ENCODE results near the gene IGFL2.
"Not testable (repeated sequence)": the region's sequence is repeated elsewhere in the genome, so short reads cannot be mapped to it uniquely, and the experiment has no call there.

Gene IGFL2

GRCh38 chr19:46192992-46193650 is 45.1 kb downstream of the IGFL2 start:
- TF ChIP-seq, protein P1, sequence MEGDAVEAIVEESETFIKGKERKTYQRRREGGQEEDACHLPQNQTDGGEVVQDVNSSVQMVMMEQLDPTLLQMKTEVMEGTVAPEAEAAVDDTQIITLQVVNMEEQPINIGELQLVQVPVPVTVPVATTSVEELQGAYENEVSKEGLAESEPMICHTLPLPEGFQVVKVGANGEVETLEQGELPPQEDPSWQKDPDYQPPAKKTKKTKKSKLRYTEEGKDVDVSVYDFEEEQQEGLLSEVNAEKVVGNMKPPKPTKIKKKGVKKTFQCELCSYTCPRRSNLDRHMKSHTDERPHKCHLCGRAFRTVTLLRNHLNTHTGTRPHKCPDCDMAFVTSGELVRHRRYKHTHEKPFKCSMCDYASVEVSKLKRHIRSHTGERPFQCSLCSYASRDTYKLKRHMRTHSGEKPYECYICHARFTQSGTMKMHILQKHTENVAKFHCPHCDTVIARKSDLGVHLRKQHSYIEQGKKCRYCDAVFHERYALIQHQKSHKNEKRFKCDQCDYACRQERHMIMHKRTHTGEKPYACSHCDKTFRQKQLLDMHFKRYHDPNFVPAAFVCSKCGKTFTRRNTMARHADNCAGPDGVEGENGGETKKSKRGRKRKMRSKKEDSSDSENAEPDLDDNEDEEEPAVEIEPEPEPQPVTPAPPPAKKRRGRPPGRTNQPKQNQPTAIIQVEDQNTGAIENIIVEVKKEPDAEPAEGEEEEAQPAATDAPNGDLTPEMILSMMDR (IDR thresholded peaks at IDR 0.05; ENCODE audit: low read depth, low read length, missing control alignments) = no peak
- DNase-seq (ENCODE audit: low read depth) = no peak
- in situ Hi-C loops (cut with HindIII; ENCODE audit: low sequenced_read_pairs) = no loop called here
- H3K4me3 ChIP-seq (ENCODE audit: low read depth, low read length) = no peak overlapping the region

GRCh38 chr19:46193678-46194077 is 45.6 kb downstream of the IGFL2 start:
- TF ChIP-seq, protein P1 (IDR thresholded peaks at IDR 0.05; ENCODE audit: low read depth, low read length, missing control alignments) = no peak
- no peak for DNase-seq (ENCODE audit: low read depth)
- in situ Hi-C loops (cut with HindIII; ENCODE audit: low sequenced_read_pairs) = no loop called here
- no peak overlapping the region for H3K4me3 ChIP-seq (ENCODE audit: low read depth, low read length)

- in situ Hi-C loops (cut with HindIII; ENCODE audit: low sequenced_read_pairs) = no loop called here
- no peak for DNase-seq (ENCODE audit: low read depth)
- TF ChIP-seq, protein P1 (IDR thresholded peaks at IDR 0.05; ENCODE audit: low read depth, low read length, missing control alignments) = no peak
- no peak overlapping the region for H3K4me3 ChIP-seq (ENCODE audit: low read depth, low read length)
Measured at GRCh38 chr19:46195104-46195503, 47.1 kb downstream of the IGFL2 start.

DNA sequence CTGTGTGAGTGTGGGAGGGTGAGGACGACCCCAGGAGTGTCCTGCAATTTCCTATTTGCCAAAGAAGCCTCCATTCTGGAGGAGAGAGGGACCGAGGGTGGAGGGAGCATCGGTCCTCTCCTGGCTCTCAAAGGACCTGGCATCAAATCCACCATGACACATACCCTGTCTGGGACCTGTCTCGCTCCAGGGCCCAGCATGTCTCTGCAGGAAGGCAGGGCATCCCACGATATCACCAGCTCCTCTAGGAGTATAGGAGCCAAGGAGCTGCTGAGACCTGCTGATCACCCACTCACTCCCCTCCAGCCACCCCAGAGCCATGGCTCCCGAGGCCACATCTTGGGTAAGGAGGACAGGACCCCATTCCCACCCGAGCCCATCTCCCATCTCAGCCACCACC is 47.9 kb downstream of the IGFL2 start:
- H3K4me3 ChIP-seq (ENCODE audit: low read depth, low read length); DNase-seq (ENCODE audit: low read depth); in situ Hi-C loops (cut with HindIII; ENCODE audit: low sequenced_read_pairs): not testable (repeated sequence)

- in situ Hi-C loops (cut with HindIII; ENCODE audit: low sequenced_read_pairs) = no loop called here
- DNase-seq (ENCODE audit: low read depth) = no peak
- TF ChIP-seq, protein P1 (IDR thresholded peaks at IDR 0.05; ENCODE audit: low read depth, low read length, missing control alignments) = no peak
Measured at GRCh38 chr19:46196410-46197124, 48.5 kb downstream of the IGFL2 start.

GRCh38 chr19:46197314-46198070 is 49.5 kb downstream of the IGFL2 start:
- in situ Hi-C loops (cut with HindIII; ENCODE audit: low sequenced_read_pairs) = no loop called here
- H3K4me3 ChIP-seq (ENCODE audit: low read depth, low read length) = no peak overlapping the region
- TF ChIP-seq, protein P1 (IDR thresholded peaks at IDR 0.05; ENCODE audit: low read depth, low read length, missing control alignments) = no peak
- DNase-seq (ENCODE audit: low read depth) = no peak

More at GRCh38 chr19:46196410-46197124, 48.5 kb downstream of the IGFL2 start:
- no peak overlapping the region for H3K4me3 ChIP-seq (ENCODE audit: low read depth, low read length)

All from astrocyte of the cerebellum (primary cell).